ENCODE measurements around the gene ACTN2.

Gene ACTN2

GRCh38 chr1:236677641-236678235 lies 8.6 kb upstream of the ACTN2 start:
- TF ChIP-seq, protein P1, sequence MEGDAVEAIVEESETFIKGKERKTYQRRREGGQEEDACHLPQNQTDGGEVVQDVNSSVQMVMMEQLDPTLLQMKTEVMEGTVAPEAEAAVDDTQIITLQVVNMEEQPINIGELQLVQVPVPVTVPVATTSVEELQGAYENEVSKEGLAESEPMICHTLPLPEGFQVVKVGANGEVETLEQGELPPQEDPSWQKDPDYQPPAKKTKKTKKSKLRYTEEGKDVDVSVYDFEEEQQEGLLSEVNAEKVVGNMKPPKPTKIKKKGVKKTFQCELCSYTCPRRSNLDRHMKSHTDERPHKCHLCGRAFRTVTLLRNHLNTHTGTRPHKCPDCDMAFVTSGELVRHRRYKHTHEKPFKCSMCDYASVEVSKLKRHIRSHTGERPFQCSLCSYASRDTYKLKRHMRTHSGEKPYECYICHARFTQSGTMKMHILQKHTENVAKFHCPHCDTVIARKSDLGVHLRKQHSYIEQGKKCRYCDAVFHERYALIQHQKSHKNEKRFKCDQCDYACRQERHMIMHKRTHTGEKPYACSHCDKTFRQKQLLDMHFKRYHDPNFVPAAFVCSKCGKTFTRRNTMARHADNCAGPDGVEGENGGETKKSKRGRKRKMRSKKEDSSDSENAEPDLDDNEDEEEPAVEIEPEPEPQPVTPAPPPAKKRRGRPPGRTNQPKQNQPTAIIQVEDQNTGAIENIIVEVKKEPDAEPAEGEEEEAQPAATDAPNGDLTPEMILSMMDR (IDR thresholded peaks at IDR 0.05; ENCODE audit: control insufficient read depth, insufficient read depth, low read depth, low read length, missing control alignments): no peak
- no peak for DNase-seq (ENCODE audit: low read depth)

DNA sequence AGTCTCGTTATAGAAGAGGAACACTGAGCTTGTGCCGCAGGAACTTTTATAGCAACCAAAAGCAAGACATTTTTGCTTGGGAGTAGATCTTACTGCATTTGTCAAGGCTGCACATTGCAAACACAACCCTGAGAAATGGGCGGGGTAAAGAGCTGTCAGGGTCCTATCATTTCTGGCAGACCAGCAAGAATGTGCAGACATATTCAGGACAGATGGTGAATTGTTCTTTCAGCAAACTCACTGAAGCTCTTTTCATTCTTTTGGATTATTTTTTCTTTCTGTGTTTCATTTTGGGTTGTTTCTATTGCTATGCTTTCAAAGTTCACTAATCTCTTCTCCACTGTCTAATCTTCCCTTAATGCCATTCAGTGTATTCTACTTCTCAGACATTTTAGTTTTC lies 5.1 kb upstream of the ACTN2 start:
- TF ChIP-seq, protein P1 (IDR thresholded peaks at IDR 0.05; ENCODE audit: control insufficient read depth, insufficient read depth, low read depth, low read length, missing control alignments): no peak
- no peak for DNase-seq (ENCODE audit: low read depth)
- no peak overlapping the region for H3K4me3 ChIP-seq (ENCODE audit: control insufficient read depth, low read depth, low read length)

More at GRCh38 chr1:236677641-236678235, 8.6 kb upstream of the ACTN2 start:
- no peak overlapping the region for H3K4me3 ChIP-seq (ENCODE audit: control insufficient read depth, low read depth, low read length)

DNA sequence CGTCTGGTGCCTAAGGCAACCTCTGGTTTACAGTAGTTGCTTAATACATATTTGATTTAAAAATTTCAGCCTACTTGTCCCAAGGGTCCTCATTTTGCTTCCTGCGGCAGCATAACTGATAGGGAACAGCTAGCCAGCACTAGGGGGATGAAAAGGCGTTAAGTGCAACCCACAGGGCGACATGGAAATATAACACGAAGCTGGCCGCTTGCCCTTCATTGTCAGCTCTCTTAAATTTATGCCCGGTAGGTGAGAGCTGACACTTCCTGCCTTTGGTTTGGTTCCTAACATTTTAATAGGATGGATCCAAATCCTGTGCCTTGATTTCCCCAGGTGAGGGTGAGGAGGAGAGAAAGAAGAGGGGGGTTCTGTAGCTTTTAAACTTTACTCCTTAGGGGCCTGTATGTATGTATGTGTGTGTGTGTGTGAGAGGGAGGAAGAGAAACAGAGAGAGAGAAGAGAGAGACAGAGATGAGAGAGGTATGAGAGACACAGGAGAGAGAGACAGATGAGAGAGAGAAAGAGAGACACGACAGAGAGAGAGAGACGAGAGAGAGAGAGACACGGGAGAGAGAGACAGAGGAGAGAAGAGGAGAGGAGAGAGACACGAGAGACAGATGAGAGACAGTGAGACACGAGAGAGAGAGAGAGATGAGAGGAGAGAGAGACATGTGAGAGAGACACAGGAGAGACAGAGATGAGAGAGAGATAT lies 938 bp upstream of the ACTN2 start:
- DNase-seq (ENCODE audit: low read depth): no peak
- TF ChIP-seq, protein P1 (IDR thresholded peaks at IDR 0.05; ENCODE audit: control insufficient read depth, insufficient read depth, low read depth, low read length, missing control alignments): no peak
- no peak overlapping the region for H3K4me3 ChIP-seq (ENCODE audit: control insufficient read depth, low read depth, low read length)

- TF ChIP-seq, protein P1 (IDR thresholded peaks at IDR 0.05; ENCODE audit: control insufficient read depth, insufficient read depth, low read depth, low read length, missing control alignments): no peak
- no peak for DNase-seq (ENCODE audit: low read depth)
- no peak overlapping the region; the same call in 1 of the 2 replicates for H3K4me3 ChIP-seq (ENCODE audit: control insufficient read depth, low read depth, low read length)
Measured at GRCh38 chr1:236686815-236687160, 489 bp downstream of the ACTN2 start.

DNA sequence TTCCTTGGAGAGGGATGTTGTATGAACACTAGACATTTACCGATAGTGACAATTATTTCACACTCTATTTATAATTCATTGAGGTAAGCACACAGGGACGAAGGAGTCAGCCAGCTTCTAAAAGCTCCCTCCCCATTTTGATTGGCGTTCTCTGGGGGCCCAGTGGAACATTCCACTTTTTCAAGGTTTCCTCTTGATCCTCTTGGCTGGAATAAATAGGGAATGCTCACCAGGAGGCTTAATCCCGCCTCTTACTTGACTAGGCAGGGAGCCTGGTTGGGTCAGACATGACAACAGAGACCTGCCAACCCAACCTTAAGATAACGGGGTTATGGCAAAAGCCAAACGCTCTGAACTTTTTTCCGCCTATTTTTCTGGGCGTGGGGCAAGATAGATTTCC lies 974 bp downstream of the ACTN2 start:
- H3K4me3 ChIP-seq (ENCODE audit: control insufficient read depth, low read depth, low read length): no peak overlapping the region
- TF ChIP-seq, protein P1 (IDR thresholded peaks at IDR 0.05; ENCODE audit: control insufficient read depth, insufficient read depth, low read depth, low read length, missing control alignments): no peak
- no peak for DNase-seq (ENCODE audit: low read depth)

DNA sequence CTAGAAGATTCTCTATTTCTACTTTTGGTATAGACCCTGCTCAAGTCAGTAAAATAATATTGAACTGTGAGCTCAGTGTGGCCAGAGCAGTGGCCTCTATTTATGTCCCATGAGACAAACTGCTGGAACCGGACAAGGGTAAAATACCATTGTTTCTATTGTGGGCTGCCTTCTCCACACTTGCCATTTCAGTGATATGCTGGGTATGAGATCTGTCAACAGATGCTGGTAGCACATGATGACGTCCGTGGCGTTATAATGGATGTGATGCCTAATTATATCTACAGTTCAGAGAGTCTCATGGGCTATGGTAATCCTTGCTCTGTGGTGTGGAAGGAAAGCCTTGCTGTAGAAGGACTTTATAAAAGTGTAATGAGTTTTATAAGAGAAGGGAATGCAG lies 2.4 kb downstream of the ACTN2 start:
- no peak for DNase-seq (ENCODE audit: low read depth)
- H3K4me3 ChIP-seq (ENCODE audit: control insufficient read depth, low read depth, low read length): no peak overlapping the region
- TF ChIP-seq, protein P1 (IDR thresholded peaks at IDR 0.05; ENCODE audit: control insufficient read depth, insufficient read depth, low read depth, low read length, missing control alignments): no peak

Data from AG09309 (cell line).